ENCODE data around the gene SCTR.

DNA sequence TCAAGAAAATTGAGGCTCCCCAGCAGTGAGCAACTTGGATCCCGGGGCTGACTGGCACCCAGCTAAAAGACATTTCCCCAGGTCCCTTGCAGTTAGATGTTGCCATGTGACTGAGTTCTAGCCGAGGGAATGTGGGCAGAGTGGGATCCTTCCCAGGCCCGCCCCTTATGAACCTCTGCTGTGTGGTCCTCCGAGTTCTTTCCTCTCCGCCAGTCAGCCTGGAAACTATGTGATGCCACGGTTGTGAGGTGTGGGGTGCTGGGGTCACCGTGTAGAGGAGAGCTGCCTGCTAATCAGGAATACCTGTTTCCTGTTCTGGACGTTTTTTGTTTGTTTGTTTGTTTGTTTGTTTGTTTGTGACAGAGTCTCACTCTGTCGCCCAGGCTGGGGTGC lies 47.2 kb downstream of the SCTR start:
- TF ChIP-seq, protein P1, sequence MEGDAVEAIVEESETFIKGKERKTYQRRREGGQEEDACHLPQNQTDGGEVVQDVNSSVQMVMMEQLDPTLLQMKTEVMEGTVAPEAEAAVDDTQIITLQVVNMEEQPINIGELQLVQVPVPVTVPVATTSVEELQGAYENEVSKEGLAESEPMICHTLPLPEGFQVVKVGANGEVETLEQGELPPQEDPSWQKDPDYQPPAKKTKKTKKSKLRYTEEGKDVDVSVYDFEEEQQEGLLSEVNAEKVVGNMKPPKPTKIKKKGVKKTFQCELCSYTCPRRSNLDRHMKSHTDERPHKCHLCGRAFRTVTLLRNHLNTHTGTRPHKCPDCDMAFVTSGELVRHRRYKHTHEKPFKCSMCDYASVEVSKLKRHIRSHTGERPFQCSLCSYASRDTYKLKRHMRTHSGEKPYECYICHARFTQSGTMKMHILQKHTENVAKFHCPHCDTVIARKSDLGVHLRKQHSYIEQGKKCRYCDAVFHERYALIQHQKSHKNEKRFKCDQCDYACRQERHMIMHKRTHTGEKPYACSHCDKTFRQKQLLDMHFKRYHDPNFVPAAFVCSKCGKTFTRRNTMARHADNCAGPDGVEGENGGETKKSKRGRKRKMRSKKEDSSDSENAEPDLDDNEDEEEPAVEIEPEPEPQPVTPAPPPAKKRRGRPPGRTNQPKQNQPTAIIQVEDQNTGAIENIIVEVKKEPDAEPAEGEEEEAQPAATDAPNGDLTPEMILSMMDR (conservative IDR thresholded peaks at IDR 0.05): no peak
- no peak for TF ChIP-seq EZH2 (IDR thresholded peaks at IDR 0.05; ENCODE audit: low read depth)

Data from PC-9 (cell line).